ENCODE measurements around the gene ARID5B.

Gene ARID5B

GRCh38 chr10:62113680-62114079, 212.2 kb downstream of the ARID5B start:
- no peak for DNase-seq

GRCh38 chr10:62115321-62115720, 213.8 kb downstream of the ARID5B start:
- no peak for DNase-seq

- no peak for DNase-seq
These were observed 214.3 kb downstream of the ARID5B start for GRCh38 chr10:62115842-62116241.

DNA sequence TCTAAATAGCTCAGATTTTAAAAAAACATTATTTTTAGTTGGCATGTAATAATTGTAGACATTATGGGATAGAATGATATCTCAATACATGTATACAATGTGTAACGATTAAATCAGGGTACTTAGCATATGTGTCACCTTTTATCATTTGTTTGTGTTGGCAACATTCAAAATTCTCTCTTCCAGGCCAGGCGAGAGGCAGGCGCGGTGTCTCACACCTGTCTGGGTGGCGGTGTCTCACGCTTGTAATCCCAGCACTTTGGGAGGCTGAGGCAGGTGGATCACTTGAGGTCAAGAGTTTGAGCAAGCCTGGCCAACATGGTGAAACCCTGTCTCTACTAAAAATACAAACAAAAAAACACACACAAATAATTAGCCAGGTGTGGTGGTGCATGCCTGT, 215.4 kb downstream of the ARID5B start:
- no peak for DNase-seq

DNA sequence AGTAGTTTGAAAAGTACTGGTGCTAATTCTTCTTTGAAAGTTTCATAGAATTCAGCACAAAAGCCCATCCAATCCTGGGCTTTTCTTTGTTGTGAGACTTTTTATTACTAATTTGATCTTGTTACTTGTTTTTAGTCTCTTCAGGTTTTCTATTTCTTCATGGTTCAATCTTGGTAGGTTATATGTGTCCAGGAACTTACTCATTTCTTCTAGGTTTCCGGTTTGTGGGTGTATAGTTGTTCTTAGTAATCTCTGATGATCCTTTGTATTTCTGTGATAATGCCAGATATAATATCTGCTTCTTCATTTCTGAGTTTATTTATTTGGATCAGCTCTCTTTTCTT, 219.7 kb downstream of the ARID5B start:
- DNase-seq = no peak

DNA sequence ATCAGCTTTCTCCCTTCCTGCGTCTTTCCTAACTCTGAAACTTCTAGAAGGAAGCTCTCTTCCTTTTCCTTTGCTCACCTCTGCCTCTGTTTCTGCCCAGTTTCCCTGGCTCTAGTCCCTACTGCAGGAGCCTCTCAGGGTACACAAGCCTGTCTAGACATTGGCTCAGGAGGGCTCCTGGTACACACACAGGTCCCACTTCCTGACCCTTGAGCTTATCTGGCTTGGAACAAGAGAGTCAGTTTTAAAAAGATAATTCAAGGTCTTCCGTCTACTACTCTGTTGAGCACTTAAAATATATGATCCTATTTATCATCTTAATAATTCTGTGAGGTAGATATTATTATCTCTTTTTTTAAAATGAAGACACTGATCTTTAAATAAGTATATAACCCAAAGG, 226.5 kb downstream of the ARID5B start:
- no peak for DNase-seq

GRCh38 chr10:62130948-62131347, 229.4 kb downstream of the ARID5B start:
- DNase-seq = no peak

DNA sequence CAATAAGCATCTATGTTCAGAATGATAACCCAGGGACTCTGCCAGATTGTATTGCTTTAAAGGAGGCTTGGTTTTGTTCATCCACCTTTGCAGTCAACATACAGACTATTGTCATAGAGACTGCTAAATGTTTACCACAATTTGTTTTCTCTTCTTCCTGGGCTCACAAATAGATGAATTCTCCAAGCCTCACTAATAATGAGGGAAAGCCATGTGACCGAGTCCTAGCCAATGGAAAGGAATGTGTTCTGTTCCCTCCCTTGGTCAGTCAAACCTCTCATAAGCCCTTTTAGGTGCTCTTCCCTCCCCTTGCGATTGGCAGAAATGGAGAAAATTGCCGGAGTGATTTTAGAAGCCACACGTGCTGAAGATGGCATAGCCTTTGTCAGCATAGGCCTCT, 230.2 kb downstream of the ARID5B start:
- DNase-seq = no peak

DNA sequence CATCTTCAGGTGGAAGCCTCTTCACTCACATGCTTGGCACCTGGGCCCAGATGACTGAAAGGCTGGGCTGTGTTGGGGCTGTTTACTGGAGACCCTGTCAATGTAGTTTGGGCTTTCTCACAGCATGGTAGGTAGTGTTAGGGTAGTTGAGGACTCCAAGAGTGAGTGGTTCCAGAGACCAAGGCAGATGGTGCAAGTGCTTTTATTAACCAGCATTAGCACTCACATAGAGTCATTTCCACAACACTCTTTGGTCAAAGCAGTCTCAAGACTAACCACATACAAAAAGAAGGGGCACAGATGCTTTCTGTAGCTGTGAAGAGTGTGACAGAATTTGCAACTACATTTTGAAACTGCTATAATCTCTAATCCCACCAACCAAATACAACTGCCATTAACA, 232.1 kb downstream of the ARID5B start:
- DNase-seq = no peak

GRCh38 chr10:62136931-62137330, 235.4 kb downstream of the ARID5B start:
- no peak for DNase-seq
